Caco-2 (cell line): ENCODE data around the gene HAND1. TPM values are rescaled to one million over a fixed set of nuclear protein-coding genes. Genes with fewer than 3 reads are reported as not detected.
A peak's percentile ranks its signal among the peaks of the same experiment; 100 is the strongest.

ENCODE experiments used
- BruUV-seq: library from RNA; stranded (reverse); fragments of 400-500 nt; replicated peaks from 2 replicates; lab custom pipeline; 2021; lab: Mats Ljungman, UMichigan
- CTCF ChIA-PET: fragments of 300-600 bp; sonication (Branson Sonifier 250); formaldehyde crosslinking; loops from one replicate; lab custom pipeline; 2022; ENCODE audit warnings: antibody characterized with exemption; lab: Charles Lee
- POLR2A ChIA-PET: fragments of 300-600 bp; sonication (Branson Sonifier 250); formaldehyde crosslinking; loops from one replicate; lab custom pipeline; 2022; ENCODE audit warnings: antibody characterized with exemption; lab: Charles Lee
- DNase-seq, 2 experiments: peaks; one replicate each; pipeline versions ENCODE4 v3.0.0 to v3.0.0-alpha.2; 2020 to 2022
- H3K27me3 ChIP-seq: replicated peaks from 2 replicates; pipeline ENCODE4 v1.6.0; 2011; ENCODE audit warnings: low read length; ENCODE audit not compliant: control insufficient read depth, insufficient read depth
- H3K36me3 ChIP-seq: 2 replicates; pipeline ENCODE4 v1.5.1; 2011; ENCODE audit warnings: low read length; ENCODE audit not compliant: control insufficient read depth, insufficient read depth
- H3K4me1 ChIP-seq: fragments of 250-450 bp; sonication (Bioruptor Pico); 2 replicates; pipeline ENCODE4 v1.5.1; 2020; ENCODE audit warnings: mild to moderate bottlenecking
- H3K4me3 ChIP-seq: 2 replicates; pipeline ENCODE4 v1.5.1; 2011; ENCODE audit warnings: low read depth, mild to moderate bottlenecking, control low read depth, low read length
- H3K9me3 ChIP-seq: fragments of 250-450 bp; sonication (Bioruptor Pico); 2 replicates; pipeline ENCODE4 v1.5.1; 2020; ENCODE audit warnings: mild to moderate bottlenecking, moderate library complexity
- H3K27ac Mint-ChIP-seq: one replicate; pipeline ENCODE4 v1.8.0; 2022; ENCODE audit warnings: mixed read lengths; ENCODE audit not compliant: unreplicated experiment
- H3K27me3 Mint-ChIP-seq: one replicate; pipeline ENCODE4 v1.8.0; 2022; ENCODE audit warnings: mixed read lengths; ENCODE audit not compliant: insufficient read depth, unreplicated experiment
- H3K36me3 Mint-ChIP-seq: one replicate; pipeline ENCODE4 v1.8.0; 2022; ENCODE audit warnings: mild to moderate bottlenecking, mixed read lengths; ENCODE audit not compliant: insufficient read depth, unreplicated experiment
- H3K4me1 Mint-ChIP-seq: one replicate; pipeline ENCODE4 v1.8.0; 2022; ENCODE audit warnings: low read depth, mixed read lengths; ENCODE audit not compliant: unreplicated experiment
- H3K4me3 Mint-ChIP-seq: one replicate; pipeline ENCODE4 v1.8.0; 2022; ENCODE audit warnings: mild to moderate bottlenecking, moderate library complexity, mixed read lengths; ENCODE audit not compliant: unreplicated experiment
- H3K9me3 Mint-ChIP-seq: one replicate; pipeline ENCODE4 v1.8.0; 2022; ENCODE audit warnings: mixed read lengths; ENCODE audit not compliant: unreplicated experiment
- intact Hi-C: fragments of 100-400 bp; cut with micrococcal nuclease; formaldehyde crosslinking; loops from one replicate; pipeline ENCODE4 v1.10.0; 2022; ENCODE audit not compliant: unreplicated experiment
- total RNA-seq: library from RNA; stranded (reverse); gene quantifications from 2 replicates; pipeline ENCODE4 v1.2.3, GENCODE V29; 2022
- TF ChIP-seq, protein P1 (sequence below), 2 experiments: fragments of 200-600 bp in 1 of 2; IDR thresholded peaks; 1 replicate in 1 of 2; 2 replicates in 1 of 2; pipeline versions ENCODE4 v1.5.1 to v1.8.0; 2011 to 2022; ENCODE audit warnings: antibody characterized with exemption in 1 of 2, control low read depth in 1 of 2, inconsistent platforms in 1 of 2, low read depth in 1 of 2, low read length in 1 of 2, mild to moderate bottlenecking in 1 of 2, moderate library complexity in 1 of 2; ENCODE audit not compliant: insufficient read depth in 1 of 2, severe bottlenecking in 1 of 2, unreplicated experiment in 1 of 2

The HAND1 gene
- total RNA-seq, 1 experiment from 2014 or later = 0.45 TPM

DNA sequence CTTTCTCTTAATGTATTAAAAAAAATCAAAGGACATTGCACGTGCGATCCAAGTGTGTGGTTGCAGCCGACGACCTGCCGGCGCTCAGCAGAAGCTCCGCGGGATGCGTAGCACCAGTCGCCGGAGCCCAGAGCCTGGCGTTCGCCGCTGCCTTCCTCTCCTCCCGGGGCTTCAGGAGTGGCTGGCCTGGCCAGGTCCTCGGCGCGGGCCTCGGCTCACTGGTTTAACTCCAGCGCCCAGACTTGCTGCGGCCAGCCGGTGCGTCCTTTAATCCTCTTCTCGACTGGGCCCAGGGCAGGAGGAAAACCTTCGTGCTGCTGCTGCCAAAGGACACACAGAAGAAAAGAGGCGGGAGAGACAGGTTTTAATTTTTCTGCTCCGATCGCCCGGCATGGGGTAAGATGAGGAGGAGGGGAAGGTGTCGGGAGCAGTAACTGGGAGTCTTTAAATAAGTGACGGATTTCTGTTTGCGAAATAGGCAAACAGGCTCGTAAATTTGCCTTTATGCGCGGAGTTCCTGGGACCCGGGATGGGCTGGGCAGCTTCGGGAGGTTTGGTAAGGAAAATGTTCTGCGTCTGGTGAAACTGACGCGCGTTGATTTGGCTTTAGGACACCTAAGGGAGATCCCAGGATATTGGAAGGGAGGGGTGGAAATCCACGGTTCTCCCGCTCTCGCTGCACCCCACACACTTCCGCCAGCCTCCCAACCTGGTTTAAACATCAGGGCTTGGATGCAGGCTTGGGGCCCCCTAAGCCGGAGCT lies 2.3 kb downstream of the HAND1 start:
- intact Hi-C loops = no loop called here
- no peaks in the 10 kb centered on the region for H3K9me3 ChIP-seq

DNA sequence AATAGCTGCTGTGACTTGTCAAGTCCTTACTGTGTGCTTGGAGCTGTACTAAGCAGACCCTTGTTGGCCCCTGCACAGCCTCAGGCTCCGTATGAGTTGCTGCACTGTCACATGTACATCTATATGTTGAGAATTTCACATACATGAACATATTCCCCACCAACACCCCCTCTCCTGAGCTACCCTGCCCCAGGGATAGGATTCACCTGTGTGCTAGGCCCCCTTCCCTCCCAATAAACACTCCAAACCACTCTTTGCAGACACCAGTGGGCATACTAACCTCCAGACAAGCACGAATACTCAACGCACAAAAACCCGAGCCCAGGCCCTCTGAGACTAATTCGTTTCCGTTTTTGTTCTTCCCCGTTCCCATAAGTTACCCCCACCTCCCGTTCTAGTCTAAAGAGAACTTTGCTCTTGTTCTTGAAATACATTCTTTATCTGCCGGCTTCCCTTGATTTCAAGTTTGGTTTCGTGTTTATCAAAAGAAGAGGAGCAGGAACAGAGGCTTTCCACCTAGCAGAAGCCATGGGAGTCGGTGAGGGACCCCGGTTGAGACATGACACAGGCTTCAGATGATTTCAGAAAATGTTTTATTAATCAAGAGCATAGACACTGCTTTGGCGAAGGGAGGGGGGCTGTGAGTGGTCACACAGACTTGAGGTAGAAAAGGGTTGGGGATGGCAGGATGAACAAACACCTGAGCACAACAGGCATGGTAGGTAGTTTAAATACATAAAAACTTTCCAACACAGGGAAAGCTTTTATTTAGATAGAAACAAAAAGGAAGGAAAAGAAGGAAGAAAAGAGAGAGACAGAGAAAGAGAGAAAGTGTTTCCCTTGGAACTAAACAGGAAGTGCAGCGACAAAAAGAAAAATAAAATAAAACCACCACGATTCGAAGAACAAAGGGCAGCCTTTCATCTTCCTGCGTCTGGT lies 3.4 kb downstream of the HAND1 start:
- DNase-seq = no peak
- Mint-ChIP-seq H3K36me3 (peaks cover 20% of the 10 kb centered on the region), H3K9me3 (no peaks in the 10 kb centered on the region), H3K27me3 (peaks cover 11% of the 10 kb centered on the region), H3K27ac (no peak overlapping the region), H3K4me3 (no peak overlapping the region), H3K4me1 (peaks cover 3% of the 10 kb centered on the region)
- TF ChIP-seq, protein P1, sequence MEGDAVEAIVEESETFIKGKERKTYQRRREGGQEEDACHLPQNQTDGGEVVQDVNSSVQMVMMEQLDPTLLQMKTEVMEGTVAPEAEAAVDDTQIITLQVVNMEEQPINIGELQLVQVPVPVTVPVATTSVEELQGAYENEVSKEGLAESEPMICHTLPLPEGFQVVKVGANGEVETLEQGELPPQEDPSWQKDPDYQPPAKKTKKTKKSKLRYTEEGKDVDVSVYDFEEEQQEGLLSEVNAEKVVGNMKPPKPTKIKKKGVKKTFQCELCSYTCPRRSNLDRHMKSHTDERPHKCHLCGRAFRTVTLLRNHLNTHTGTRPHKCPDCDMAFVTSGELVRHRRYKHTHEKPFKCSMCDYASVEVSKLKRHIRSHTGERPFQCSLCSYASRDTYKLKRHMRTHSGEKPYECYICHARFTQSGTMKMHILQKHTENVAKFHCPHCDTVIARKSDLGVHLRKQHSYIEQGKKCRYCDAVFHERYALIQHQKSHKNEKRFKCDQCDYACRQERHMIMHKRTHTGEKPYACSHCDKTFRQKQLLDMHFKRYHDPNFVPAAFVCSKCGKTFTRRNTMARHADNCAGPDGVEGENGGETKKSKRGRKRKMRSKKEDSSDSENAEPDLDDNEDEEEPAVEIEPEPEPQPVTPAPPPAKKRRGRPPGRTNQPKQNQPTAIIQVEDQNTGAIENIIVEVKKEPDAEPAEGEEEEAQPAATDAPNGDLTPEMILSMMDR (IDR thresholded peaks at IDR 0.05; ENCODE audit: insufficient read depth in 1 of 2, low read depth in 1 of 2, low read length in 1 of 2, severe bottlenecking in 1 of 2, unreplicated experiment in 1 of 2) = no peak
- Histone ChIP-seq H3K36me3 (no peaks in the 10 kb centered on the region), H3K27me3 (no peaks in the 10 kb centered on the region; the same call in 1 of the 2 replicates), H3K4me3 (no peak overlapping the region), H3K9me3 (no peaks in the 10 kb centered on the region), H3K4me1 (no peaks in the 10 kb centered on the region)
- intact Hi-C loops = no loop called here
- ChIA-PET CTCF (no interaction called here), POLR2A (no interaction called here)
- no TSS peak for BruUV-seq

More for the DNA sequence above, 2.3 kb downstream of the HAND1 start:
- no peaks in the 10 kb centered on the region for H3K36me3 ChIP-seq
- peak overlapping the region; percentile 54 for H3K4me3 Mint-ChIP-seq
- H3K36me3 Mint-ChIP-seq = peaks cover 20% of the 10 kb centered on the region
- no peak for DNase-seq
- POLR2A ChIA-PET = no interaction called here
- TF ChIP-seq, protein P1 (IDR thresholded peaks at IDR 0.05; ENCODE audit: insufficient read depth in 1 of 2, low read depth in 1 of 2, low read length in 1 of 2, severe bottlenecking in 1 of 2, unreplicated experiment in 1 of 2) = no peak
- no peaks in the 10 kb centered on the region for H3K4me1 ChIP-seq
- no peak overlapping the region for H3K27ac Mint-ChIP-seq
- peaks cover 12% of the 10 kb centered on the region for H3K27me3 Mint-ChIP-seq
- CTCF ChIA-PET = no interaction called here
- no TSS peak for BruUV-seq
- no peak overlapping the region; the same call in 1 of the 2 replicates for H3K4me3 ChIP-seq
- H3K4me1 Mint-ChIP-seq = peaks cover 5% of the 10 kb centered on the region
- H3K9me3 Mint-ChIP-seq = no peaks in the 10 kb centered on the region
- H3K27me3 ChIP-seq = no peaks in the 10 kb centered on the region; the same call in 1 of the 2 replicates

DNA sequence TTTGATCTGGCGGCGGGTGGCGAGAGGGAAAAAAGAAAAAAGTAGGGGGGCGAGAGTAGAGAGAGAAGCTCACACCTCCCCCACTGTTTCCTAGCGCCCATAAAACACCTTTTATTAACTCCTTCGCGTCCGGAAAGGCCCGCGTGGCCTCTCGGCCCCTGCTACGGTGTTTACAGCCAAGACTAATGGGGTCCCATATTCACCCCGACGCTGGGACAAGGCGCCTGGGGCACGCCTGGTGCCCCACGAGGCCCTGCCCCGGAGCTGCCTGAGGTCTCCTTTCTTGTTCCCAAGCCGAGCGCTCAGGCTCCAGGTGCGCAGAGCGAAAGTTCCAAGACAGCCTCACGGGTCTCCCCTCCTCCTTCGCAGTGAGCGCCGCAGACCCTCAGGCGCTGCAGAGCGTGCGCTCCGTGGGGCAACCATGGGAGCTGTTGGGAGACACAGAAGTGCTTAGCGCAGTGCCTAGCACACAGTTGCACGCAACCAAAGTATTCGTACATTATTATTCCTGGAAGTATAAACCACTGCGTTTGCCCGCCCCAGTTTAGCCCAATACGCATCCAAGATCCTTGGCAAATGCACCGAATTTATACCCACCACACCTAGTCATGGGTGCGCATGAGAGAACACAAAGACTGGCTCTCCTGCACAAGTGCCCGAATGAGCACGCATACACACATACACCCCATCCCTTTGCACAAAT lies 4.3 kb downstream of the HAND1 start:
- H3K4me3 Mint-ChIP-seq = no peak overlapping the region
- no peaks in the 10 kb centered on the region; the same call in 1 of the 2 replicates for H3K27me3 ChIP-seq
- CTCF ChIA-PET = interaction anchor here (0.6 kb wide), 1 partner anchor 139 kb away, joined by 3 read pairs; no protein-coding TSS in a partner anchor

More for the DNA sequence above, 4.3 kb downstream of the HAND1 start:
- Mint-ChIP-seq H3K27ac (peak overlapping the region; percentile 55), H3K4me1 (no peaks in the 10 kb centered on the region), H3K9me3 (no peaks in the 10 kb centered on the region), H3K36me3 (peaks cover 20% of the 10 kb centered on the region), H3K27me3 (peaks cover 10% of the 10 kb centered on the region)
- Histone ChIP-seq H3K4me1 (no peaks in the 10 kb centered on the region), H3K9me3 (no peaks in the 10 kb centered on the region), H3K36me3 (no peaks in the 10 kb centered on the region), H3K4me3 (no peak overlapping the region)
- BruUV-seq = no TSS peak
- DNase-seq = no peak
- TF ChIP-seq, protein P1 (IDR thresholded peaks at IDR 0.05; ENCODE audit: insufficient read depth in 1 of 2, low read depth in 1 of 2, low read length in 1 of 2, severe bottlenecking in 1 of 2, unreplicated experiment in 1 of 2) = no peak
- intact Hi-C loops = no loop called here
- POLR2A ChIA-PET = no interaction called here
